ENCODE data around the gene KDM6A.
"Not testable (repeated sequence)": the region's sequence is repeated elsewhere in the genome, so short reads cannot be mapped to it uniquely, and the experiment has no call there.

KDM6A gene

GRCh38 chrX:44914532-44915198 is 41.7 kb downstream of the KDM6A start:
- DNase-seq (ENCODE audit: low read depth), result no peak
- H3K4me3 ChIP-seq (ENCODE audit: low read depth, low read length), result no peak overlapping the region

DNA sequence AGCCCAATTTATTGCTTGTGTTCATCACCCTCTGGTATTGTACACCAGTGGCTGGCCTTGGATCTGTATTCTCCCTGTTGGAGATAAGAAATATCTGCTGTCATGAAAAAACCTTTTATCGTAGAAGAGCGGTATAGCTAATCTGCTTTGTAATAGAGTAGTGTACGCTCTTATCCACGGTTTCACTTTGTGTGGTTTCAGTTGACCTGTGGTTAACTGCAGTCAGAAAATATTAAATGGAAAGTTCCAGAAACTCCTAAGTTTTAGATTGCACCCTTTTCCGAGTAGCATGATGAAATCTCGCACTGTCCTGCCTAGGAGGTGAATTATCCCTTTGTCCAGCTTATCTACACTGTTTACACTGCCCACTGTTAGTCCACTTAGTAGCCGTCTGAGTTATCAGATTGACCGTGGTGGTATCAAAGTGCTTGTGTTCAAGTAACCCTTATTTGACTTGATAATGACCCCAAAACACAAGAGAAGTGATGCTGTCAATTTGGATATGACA is 42.4 kb downstream of the KDM6A start:
- no peak overlapping the region for H3K4me3 ChIP-seq (ENCODE audit: low read depth, low read length)
- DNase-seq (ENCODE audit: low read depth), result no peak

GRCh38 chrX:44918722-44919121 is 45.7 kb downstream of the KDM6A start:
- no peak overlapping the region for H3K4me3 ChIP-seq (ENCODE audit: low read depth, low read length)
- DNase-seq (ENCODE audit: low read depth), result no peak

DNA sequence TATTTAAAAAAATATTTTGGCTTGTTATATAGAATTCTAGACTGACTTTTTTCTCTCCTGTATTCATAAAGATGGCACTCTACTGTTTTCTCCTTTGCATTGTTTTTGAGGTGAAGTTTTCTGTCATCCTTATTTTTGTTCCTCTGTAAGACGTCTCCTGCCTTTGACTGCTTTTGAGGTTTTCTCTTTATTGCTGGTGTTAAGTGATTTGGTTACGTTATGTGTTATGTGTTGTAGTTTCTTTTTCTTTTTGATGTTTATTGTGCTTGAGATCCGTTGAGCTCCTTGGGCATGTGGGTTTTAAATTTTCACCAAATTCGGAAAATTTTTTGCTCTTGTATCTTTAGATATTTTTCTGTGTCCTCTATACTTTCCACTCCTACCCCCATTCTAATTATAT is 50.0 kb downstream of the KDM6A start:
- no peak for DNase-seq (ENCODE audit: low read depth)

DNA sequence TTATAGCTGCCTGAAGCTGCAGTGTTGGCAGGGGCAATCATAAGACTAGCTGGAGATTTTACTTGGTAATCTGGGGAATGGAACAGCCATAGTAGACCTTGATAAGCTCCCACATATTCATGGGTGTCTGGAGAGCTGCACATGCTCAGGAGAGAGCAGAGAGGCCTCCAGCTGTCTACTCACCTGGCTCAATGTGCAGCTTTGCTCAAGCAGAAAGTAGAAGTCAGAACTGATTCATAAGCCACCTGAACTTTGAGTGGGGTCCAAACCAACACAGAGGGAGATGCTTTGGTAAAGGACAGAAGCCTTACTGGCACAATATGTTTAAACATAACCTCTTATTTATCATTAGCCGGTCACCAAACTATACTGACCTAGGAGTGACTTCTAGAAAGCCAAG is 54.4 kb downstream of the KDM6A start:
- no peak overlapping the region for H3K4me3 ChIP-seq (ENCODE audit: low read depth, low read length)
- no peak for DNase-seq (ENCODE audit: low read depth)

More for the DNA sequence above, 50.0 kb downstream of the KDM6A start:
- H3K4me3 ChIP-seq (ENCODE audit: low read depth, low read length), result no peak overlapping the region

- DNase-seq (ENCODE audit: low read depth), result no peak
- H3K4me3 ChIP-seq (ENCODE audit: low read depth, low read length), result no peak overlapping the region
These were observed 58.5 kb downstream of the KDM6A start for GRCh38 chrX:44931441-44931973.

GRCh38 chrX:44935172-44935571 is 62.2 kb downstream of the KDM6A start:
- no peak overlapping the region for H3K4me3 ChIP-seq (ENCODE audit: low read depth, low read length)

GRCh38 chrX:44935640-44936039 is 62.7 kb downstream of the KDM6A start:
- DNase-seq (ENCODE audit: low read depth), result no peak
- H3K4me3 ChIP-seq (ENCODE audit: low read depth, low read length), result no peak overlapping the region

More at GRCh38 chrX:44935172-44935571, 62.2 kb downstream of the KDM6A start:
- DNase-seq (ENCODE audit: low read depth), result no peak

DNA sequence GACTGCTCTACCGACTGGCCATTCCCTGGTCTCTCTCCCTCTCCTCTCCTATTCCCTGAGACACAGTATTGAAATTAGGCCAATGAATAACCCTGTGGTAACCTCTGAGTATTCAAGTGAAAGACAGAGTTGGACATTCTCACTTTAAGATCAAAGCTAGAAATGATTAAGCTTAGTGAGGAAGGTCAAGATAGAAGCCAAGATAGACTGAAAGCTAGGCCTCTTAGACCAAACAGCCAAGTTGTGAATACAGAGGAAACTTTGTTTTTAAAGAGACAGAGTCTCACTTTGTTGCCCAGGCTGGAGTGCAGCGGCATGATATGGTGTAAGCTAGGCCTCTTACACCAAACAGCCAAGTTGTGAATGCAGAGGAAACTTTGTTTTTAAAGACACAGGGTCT is 64.6 kb downstream of the KDM6A start:
- DNase-seq (ENCODE audit: low read depth), result no peak
- H3K4me3 ChIP-seq (ENCODE audit: low read depth, low read length), result no peak overlapping the region

- DNase-seq (ENCODE audit: low read depth), result no peak
- H3K4me3 ChIP-seq (ENCODE audit: low read depth, low read length), result no peak overlapping the region
These were observed 65.1 kb downstream of the KDM6A start for GRCh38 chrX:44938111-44938510.

GRCh38 chrX:44940541-44940940 is 67.6 kb downstream of the KDM6A start:
- not testable (repeated sequence) for H3K4me3 ChIP-seq (ENCODE audit: low read depth, low read length); DNase-seq (ENCODE audit: low read depth)

DNA sequence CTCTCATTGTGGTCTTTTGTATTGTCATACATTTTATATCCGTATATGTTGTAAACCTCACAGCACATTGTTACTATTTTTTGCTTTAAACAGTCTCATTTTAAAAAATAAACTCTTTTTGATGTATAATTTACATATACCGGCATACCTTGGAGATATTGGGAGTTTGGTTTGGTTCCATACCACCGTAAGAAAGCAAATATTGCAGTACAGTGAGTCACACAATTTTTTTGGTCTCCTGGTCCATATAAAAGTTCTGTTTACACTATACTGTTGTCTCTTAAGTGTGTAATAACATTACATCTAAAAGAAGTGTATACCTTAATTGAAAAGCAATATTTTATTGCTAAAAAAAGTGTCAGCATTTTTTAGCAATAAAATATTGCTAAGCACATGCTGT is 70.0 kb downstream of the KDM6A start:
- H3K4me3 ChIP-seq (ENCODE audit: low read depth, low read length), result no peak overlapping the region
- DNase-seq (ENCODE audit: low read depth), result no peak

GRCh38 chrX:44944894-44945293 is 71.9 kb downstream of the KDM6A start:
- DNase-seq (ENCODE audit: low read depth), result no peak

DNA sequence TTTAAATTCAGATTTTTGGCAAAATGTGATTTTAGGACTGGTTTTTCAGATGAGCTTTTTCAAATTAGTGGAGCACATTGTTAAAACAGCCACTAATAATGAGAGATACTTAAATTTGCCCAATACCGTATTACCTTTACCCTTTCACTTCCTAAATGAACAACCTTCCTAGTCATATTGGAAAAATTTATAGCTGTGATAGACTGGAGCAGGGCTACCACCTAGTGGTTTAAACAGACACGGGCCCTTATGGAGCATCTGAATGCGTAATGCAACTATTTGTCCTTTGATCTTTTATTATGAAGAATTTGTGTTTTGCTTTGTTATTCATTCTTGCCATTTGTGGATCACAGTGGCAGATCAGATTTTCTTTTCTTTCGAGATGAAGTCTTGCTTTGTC is 72.7 kb downstream of the KDM6A start:
- H3K4me3 ChIP-seq (ENCODE audit: low read depth, low read length), result no peak overlapping the region
- no peak for DNase-seq (ENCODE audit: low read depth)

More at GRCh38 chrX:44944894-44945293, 71.9 kb downstream of the KDM6A start:
- no peak overlapping the region for H3K4me3 ChIP-seq (ENCODE audit: low read depth, low read length)

DNA sequence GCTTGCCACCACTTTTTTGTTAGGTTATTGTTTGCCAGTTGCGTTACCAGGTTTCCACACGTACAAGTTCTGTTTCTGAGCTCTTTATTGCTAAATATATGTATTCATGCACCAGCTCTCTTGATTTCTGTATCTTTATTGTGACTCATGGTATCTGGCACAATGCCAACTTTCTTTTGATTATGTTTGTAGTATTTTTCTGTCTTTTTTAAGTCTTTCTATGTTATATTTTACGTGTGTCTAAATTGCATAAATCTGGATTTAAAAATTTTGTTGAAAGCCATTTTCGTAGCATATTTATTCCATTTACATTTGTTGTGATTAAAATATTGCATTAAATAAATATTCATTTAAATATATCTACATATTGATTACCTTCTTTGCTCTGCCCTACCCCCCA is 73.8 kb downstream of the KDM6A start:
- H3K4me3 ChIP-seq (ENCODE audit: low read depth, low read length), result no peak overlapping the region
- DNase-seq (ENCODE audit: low read depth), result no peak

GRCh38 chrX:44947995-44948394 is 75.0 kb downstream of the KDM6A start:
- H3K4me3 ChIP-seq (ENCODE audit: low read depth, low read length), result no peak overlapping the region
- DNase-seq (ENCODE audit: low read depth), result no peak

GRCh38 chrX:44948406-44948805 is 75.4 kb downstream of the KDM6A start:
- DNase-seq (ENCODE audit: low read depth), result no peak
- H3K4me3 ChIP-seq (ENCODE audit: low read depth, low read length), result no peak overlapping the region

- no peak for DNase-seq (ENCODE audit: low read depth)
- no peak overlapping the region for H3K4me3 ChIP-seq (ENCODE audit: low read depth, low read length)
These were observed 76.1 kb downstream of the KDM6A start for GRCh38 chrX:44949125-44949524.

DNA sequence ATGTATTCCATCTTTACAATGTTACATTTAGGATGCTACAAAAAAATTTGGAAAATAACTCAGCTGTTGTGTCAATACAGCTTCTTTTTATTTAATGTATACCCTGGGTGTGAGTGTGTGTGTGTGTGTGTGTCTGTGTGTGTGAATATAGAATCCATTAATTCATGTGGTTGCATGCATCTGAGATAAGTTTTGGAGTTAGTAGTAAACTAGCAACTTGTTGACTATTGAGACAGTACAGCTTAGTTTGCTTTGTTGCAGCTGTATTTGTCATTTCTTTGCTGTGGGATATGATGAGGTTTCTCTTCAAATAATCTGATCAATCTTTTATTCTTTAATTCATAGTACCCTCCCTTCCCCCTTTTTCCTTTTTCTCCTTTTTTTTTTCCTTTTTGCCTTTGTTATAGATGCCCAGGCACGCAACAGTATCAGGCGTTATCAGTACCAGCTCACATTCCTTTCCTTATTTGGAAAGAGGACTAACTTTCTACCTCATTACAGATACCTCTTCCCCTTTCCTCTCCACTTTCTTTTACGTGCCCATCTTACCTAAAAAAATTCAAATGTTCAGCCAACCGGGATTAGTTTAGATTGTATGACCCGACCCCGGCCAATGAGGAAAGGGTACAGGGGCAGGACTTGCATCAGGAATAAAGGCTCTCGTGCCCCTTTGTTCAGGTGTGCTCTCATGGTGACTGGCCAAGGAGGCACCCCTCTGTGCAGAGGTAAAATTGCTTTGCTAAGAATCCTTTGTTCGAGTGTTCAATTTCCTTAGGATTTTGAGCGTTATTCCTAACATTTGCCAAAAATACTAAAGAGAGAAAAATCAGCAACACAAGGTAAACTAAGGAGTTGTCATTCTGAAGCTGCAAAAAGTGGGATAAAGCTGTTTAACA is 77.7 kb downstream of the KDM6A start:
- H3K4me3 ChIP-seq (ENCODE audit: low read depth, low read length); DNase-seq (ENCODE audit: low read depth): not testable (repeated sequence)

- no peak for DNase-seq (ENCODE audit: low read depth)
- H3K4me3 ChIP-seq (ENCODE audit: low read depth, low read length), result no peak overlapping the region
These were observed 78.6 kb downstream of the KDM6A start for GRCh38 chrX:44951572-44952067.

Measured in skeletal muscle cell (primary cell).